GM21515 (cell line): ENCODE data around the gene CMTM5.
"Not testable (repeated sequence)": the region's sequence is repeated elsewhere in the genome, so short reads cannot be mapped to it uniquely, and the experiment has no call there.

Experiments used
- ATAC-seq: cut with Tn5 transposase; IDR thresholded peaks from one replicate; pipeline ENCODE4 v1.9.1; 2021; ENCODE audit not compliant: unreplicated experiment

Gene CMTM5

GRCh38 chr14:23396126-23396525 is 19.3 kb downstream of the CMTM5 start:
- no peak for ATAC-seq

GRCh38 chr14:23396781-23397407 is 20.0 kb downstream of the CMTM5 start:
- no peak for ATAC-seq

DNA sequence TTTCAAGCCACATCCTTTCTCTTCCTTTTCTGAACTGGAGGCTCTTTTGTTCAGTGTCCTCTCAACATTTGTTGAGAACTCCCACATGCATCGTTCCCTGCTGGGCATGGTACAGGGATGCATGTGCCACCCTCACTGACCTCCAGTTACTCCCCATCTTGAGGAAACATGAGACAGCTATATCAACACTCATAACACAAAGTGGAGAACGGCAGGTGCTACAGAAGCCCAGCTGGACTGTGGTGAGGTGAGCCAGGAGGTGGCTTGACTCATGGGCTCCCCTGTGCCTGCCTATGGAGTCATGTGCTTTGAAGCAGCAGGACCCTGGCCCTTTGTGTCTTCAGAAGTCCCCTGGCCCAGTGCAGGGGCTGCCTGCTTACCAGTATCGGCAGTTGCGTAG is 21.5 kb downstream of the CMTM5 start:
- ATAC-seq: no peak

GRCh38 chr14:23399136-23399535 is 22.3 kb downstream of the CMTM5 start:
- no peak for ATAC-seq

- no peak for ATAC-seq
These were observed 22.7 kb downstream of the CMTM5 start for GRCh38 chr14:23399591-23399990.

- not testable (repeated sequence) for ATAC-seq
These were observed 23.8 kb downstream of the CMTM5 start for GRCh38 chr14:23400496-23401149.

GRCh38 chr14:23401291-23401690 is 24.4 kb downstream of the CMTM5 start:
- no peak for ATAC-seq

DNA sequence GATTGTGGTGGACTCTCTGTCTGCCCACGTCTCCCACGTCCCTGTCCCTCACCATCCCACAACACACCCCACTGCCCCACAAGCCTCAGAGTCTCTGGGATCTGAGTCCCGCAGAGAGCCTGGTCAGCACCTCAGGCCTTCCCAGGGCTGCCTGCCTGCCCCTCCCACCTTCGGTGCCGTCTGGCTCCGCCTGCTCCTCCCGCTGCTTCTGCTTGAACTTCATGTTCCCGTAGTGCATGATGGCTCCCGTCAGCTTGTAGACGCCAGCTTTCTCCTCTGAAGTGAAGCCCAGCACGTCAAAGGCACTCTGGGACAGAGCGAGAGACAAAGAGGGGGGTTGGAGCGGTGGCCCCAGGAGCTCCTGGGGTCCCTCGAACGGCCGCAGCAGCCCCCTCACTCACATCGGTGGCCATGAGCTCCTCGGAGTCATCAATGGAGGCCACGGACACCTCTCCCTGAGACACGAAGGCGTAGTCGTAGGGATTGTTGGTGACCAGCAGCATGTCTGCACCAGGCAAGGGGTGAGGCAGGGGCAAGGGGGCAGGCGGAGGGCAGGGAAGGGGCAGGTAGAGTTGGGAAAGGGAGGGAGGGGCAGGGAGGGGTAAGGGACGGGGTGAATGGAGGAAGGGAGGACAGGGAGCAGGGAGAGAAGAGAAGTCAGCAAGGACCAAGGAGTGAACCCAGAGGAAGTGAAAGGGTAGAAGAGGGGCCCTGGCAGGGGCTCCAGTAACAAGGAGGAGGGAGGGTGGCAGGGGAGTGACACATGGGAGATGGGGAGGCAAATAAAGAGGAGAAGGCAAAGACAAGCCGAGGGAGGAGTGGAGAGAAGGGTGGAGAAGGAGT is 25.7 kb downstream of the CMTM5 start:
- no peak for ATAC-seq

DNA sequence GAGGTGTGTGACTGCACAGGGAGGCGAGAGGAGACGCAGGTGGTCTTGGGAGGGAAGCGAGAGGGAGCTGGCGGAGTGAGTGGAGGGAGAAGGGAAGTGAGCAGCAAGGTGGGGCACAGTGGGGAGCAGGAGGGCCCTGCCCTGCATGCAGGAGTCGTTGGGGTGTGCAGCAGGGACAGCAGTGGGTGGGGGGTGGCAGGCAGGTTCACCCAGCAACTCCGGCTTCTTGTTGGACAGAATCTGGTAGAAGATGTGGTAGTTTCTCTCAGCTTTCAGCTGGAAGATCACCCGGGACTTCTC is 26.2 kb downstream of the CMTM5 start:
- no peak for ATAC-seq

GRCh38 chr14:23403908-23404307 is 27.1 kb downstream of the CMTM5 start:
- ATAC-seq: no peak

DNA sequence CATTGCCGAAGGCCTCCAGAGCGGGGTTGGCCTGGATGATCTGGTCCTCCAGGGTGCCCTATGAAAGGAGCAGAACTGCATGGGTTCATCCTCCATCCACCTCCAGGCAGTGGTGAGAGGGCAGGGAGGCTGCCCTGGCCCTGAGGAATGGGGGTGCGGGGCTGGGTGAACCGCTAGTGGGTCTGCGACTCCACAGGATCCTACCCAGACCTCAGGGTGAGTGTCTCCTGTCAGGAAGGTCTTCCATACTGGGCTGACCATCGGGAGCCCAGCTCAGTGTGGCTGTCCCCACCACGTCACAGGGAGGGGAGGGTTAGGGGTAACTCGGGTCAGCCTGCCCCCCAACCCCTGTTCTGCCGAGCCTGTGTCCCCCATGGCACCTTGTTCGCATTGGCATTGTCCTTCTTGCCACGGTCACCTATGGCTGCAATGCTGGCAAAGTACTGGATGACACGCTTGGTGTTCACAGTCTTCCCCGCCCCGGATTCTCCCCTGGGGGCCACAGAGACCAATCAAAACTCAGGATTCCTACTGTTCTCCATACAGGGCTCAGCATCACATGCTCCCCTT is 27.6 kb downstream of the CMTM5 start:
- ATAC-seq: no peak

- no peak for ATAC-seq
These were observed 28.2 kb downstream of the CMTM5 start for GRCh38 chr14:23405096-23405495.

- ATAC-seq: no peak
These were observed 28.7 kb downstream of the CMTM5 start for GRCh38 chr14:23405516-23406025.

DNA sequence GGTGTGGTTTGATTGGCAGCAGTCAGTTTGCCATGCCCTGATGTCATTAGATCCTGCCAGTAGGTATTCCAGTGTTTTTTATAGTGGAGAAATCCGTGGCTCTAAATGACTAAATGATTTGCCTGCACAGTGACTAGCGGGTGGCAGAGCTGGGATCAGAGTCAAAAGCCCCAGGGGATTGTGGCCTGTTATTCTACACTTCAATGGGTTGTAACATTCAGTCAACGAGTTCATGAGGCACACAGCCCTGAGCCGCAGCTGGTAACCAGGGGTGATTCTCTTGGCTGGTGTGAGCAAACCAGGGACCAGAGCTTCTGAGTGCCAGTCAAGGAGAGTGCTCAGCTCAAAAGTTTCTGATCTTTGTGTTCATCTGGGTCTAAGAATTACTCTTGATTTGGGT is 29.4 kb downstream of the CMTM5 start:
- no peak for ATAC-seq

- no peak for ATAC-seq
These were observed 30.0 kb downstream of the CMTM5 start for GRCh38 chr14:23406725-23407355.

- no peak for ATAC-seq
These were observed 30.9 kb downstream of the CMTM5 start, which contains the start of gene MYH6 for GRCh38 chr14:23407516-23408306. Gene MYH6 (minus strand): TSS chr14:23408273. CDS start chr14:23407223, 1,050 bp downstream.

DNA sequence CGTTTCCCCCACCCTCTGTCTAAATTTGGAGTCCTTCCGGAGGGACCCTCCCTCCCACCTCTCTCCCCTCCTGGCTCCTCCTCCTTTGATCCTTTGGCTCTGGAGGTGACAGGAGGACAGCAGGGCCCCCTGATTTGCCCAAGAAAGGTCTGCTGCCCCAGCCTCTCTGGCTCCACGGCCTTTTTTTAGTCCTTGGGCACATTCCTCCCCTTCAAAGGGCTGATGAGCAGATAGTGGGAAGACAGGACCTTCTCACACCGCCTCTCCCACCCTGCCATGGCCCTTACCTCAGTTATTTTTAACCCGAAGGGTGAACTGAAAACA is 31.4 kb downstream of the CMTM5 start:
- no peak for ATAC-seq

DNA sequence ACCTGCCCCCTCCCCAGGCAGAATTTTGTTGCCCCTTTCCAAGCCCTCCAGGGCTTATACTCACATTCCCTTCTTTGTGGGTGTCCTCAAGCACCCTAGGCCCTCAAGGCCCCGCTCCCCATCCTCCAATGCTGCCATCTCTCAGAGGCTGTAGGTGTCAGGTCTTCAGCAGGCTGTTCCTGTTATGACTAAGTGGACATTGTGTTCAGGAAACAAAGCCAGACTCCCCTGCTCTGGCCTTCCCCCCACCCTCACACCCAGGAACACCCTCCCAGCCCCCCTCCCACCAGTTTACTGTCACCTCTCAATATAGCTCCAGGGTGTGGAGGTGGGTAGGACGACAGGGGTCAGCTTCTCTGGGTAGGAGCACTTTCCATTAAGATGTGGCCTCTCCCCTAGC is 32.6 kb downstream of the CMTM5 start:
- no peak for ATAC-seq

DNA sequence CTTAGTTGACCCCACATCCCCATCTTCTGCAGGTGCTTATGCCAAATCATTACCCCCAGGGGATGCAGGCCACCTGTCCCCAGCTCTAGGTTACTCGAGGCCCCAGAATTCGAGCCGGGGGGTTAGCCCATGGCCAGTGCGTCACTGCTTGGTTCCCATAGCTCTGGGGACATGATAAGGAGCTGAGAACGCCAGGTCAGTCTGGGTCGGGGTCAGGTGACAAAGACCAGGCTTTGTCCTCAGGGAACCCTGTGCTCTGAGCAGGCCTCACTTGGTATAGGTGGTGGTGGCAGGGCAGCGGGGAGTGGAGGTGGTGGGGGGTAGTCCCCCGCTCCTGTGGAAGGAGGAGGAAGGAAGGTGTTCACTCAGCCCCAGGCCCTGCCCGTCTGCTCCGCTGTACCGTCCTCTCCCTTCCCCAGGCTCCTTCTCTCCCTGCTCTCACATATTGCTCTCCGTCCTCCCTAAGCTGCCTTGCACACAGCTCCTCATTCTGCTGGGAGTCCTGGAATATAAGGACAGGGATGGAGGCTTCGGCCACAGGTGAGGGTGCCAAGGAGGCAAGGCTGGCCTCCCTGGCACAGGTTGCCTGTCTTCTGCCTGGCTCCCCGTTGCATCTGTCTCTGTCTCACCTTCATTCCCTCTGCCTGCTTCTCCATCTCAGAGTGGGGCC is 33.3 kb downstream of the CMTM5 start:
- no peak for ATAC-seq
